Testis (tissue), 3 donors: ENCODE results near the gene MED12L. TPM values are rescaled to one million over a fixed set of nuclear protein-coding genes. Genes with fewer than 3 reads are reported as not detected.

ENCODE experiments used
- DNase-seq: peaks from one replicate; pipeline ENCODE4 v3.0.0-alpha.2; 2019
- H3K27ac ChIP-seq, 2 donors: fragments of 200-600 bp; sonication (generic); one replicate each; pipeline ENCODE4 v1.5.1; 2019
- H3K27me3 ChIP-seq: fragments of 200-600 bp; sonication (generic); one replicate; pipeline ENCODE4 v1.5.1; 2019
- H3K36me3 ChIP-seq: fragments of 200-600 bp; sonication (generic); one replicate; pipeline ENCODE4 v1.5.1; 2017; ENCODE audit warnings: low read depth; ENCODE audit errors: missing control alignments
- H3K4me1 ChIP-seq: fragments of 200-600 bp; sonication (generic); one replicate; pipeline ENCODE4 v1.5.1; 2019
- H3K4me3 ChIP-seq, 2 donors: fragments of 200-600 bp; sonication (generic); one replicate each; pipeline ENCODE4 v1.5.1; 2017 to 2019
- H3K9me3 ChIP-seq: fragments of 200-600 bp; sonication (generic); one replicate; pipeline ENCODE4 v1.5.1; 2017
- CTCF ChIP-seq, 3 experiments: fragments of 450-650 bp in 2 of 3; fragments of 200-600 bp in 1 of 3; sonication (generic) in 1 of 3; IDR thresholded peaks; one replicate each; pipeline ENCODE4 v1.5.1; 2016 to 2019; ENCODE audit warnings: antibody characterized with exemption in 3 of 3, mild to moderate bottlenecking in 2 of 3, moderate library complexity in 1 of 3
- POLR2A ChIP-seq: fragments of 450-650 bp; IDR thresholded peaks from one replicate; pipeline ENCODE4 v1.6.1; 2017; ENCODE audit warnings: antibody characterized with exemption, mild to moderate bottlenecking, moderate library complexity
- WGBS, 2 donors: methylation state at CpG; one replicate each; pipeline ENCODE4 v1.1.5; 2018; 5-methylcytosine and 5-hydroxymethylcytosine counted together
- intact Hi-C: fragments of 100-400 bp; cut with DNase I; formaldehyde crosslinking; loops from one replicate; pipeline ENCODE4 v1.15.1; 2023; ENCODE audit warnings: low total_unique reads
- polyA plus RNA-seq: library from polyadenylated mRNA; stranded (reverse); fragments of 350-450 nt; fragmentation: Illumina TruSeq; extraction: RNeasy Lipid Tissue Mini Kit (QIAGEN cat#74804); gene quantifications from one replicate; pipeline ENCODE4 v1.2.3, GENCODE V29; 2014; ENCODE audit warnings: low read depth, low replicate concordance; ENCODE audit not compliant: insufficient read depth
- total RNA-seq, 2 donors: library from RNA; depleted of rRNA; stranded (reverse); fragments of >200 nt; gene quantifications; one replicate each; pipeline ENCODE4 v1.2.3, GENCODE V29; 2016

Gene MED12L
- total and polyA plus RNA-seq, 3 donors from 2014 or later = 10.3 to 18.5 (median 10.4) TPM

GRCh38 chr3:151283387-151283786 is 197.9 kb downstream of the MED12L start:
- H3K4me3 ChIP-seq = no peak overlapping the region
- no peak for DNase-seq
- no peaks in the 10 kb centered on the region for H3K9me3 ChIP-seq
- H3K27me3 ChIP-seq = no peaks in the 10 kb centered on the region
- H3K36me3 ChIP-seq = no peaks in the 10 kb centered on the region
- no peak overlapping the region for H3K27ac ChIP-seq
- peaks cover 7% of the 10 kb centered on the region for H3K4me1 ChIP-seq
- intact Hi-C loops = no loop called here
- 59 to 60% methylated on average over 4 of the region's 4 CpGs for WGBS, 2 donors
- TF ChIP-seq CTCF (IDR thresholded peaks at IDR 0.05) (no peak), POLR2A (no peak)

- Histone ChIP-seq H3K4me3 (no peak overlapping the region), H3K4me1 (peaks cover 7% of the 10 kb centered on the region), H3K36me3 (no peaks in the 10 kb centered on the region), H3K27ac (no peak overlapping the region), H3K27me3 (no peaks in the 10 kb centered on the region), H3K9me3 (no peaks in the 10 kb centered on the region)
- 36 to 53% methylated on average over 5 of the region's 5 CpGs for WGBS, 2 donors
- peak; percentile 37 for DNase-seq
- intact Hi-C loops = no loop called here
- no peak for TF ChIP-seq CTCF (IDR thresholded peaks at IDR 0.05)
These were observed 198.5 kb downstream of the MED12L start for GRCh38 chr3:151283907-151284461.

- 72 to 94% methylated on average over 1 of the region's 1 CpG for WGBS, 2 donors
- TF ChIP-seq CTCF (IDR thresholded peaks at IDR 0.05) = no peak
- TF ChIP-seq POLR2A = no peak
- DNase-seq = no peak
- no peak overlapping the region for H3K27ac ChIP-seq
- no peaks in the 10 kb centered on the region for H3K9me3 ChIP-seq
- peaks cover 7% of the 10 kb centered on the region for H3K4me1 ChIP-seq
- intact Hi-C loops = no loop called here
- H3K27me3 ChIP-seq = no peaks in the 10 kb centered on the region
- no peak overlapping the region for H3K4me3 ChIP-seq
- H3K36me3 ChIP-seq = no peaks in the 10 kb centered on the region
These were observed 200.5 kb downstream of the MED12L start for GRCh38 chr3:151285940-151286339.

GRCh38 chr3:151289445-151289844 is 204.0 kb downstream of the MED12L start:
- H3K27ac ChIP-seq = no peak overlapping the region
- H3K4me1 ChIP-seq = no peaks in the 10 kb centered on the region
- DNase-seq = no peak
- H3K27me3 ChIP-seq = no peaks in the 10 kb centered on the region
- no peak overlapping the region for H3K4me3 ChIP-seq
- intact Hi-C loops = no loop called here
- 17 to 45% methylated on average over 3 of the region's 3 CpGs for WGBS, 2 donors
- no peak for TF ChIP-seq POLR2A
- no peak for TF ChIP-seq CTCF (IDR thresholded peaks at IDR 0.05)
- H3K9me3 ChIP-seq = no peaks in the 10 kb centered on the region
- H3K36me3 ChIP-seq = no peaks in the 10 kb centered on the region

GRCh38 chr3:151290673-151291072 is 205.2 kb downstream of the MED12L start:
- DNase-seq = no peak
- no peak overlapping the region for H3K27ac ChIP-seq
- no peaks in the 10 kb centered on the region for H3K9me3 ChIP-seq
- intact Hi-C loops = no loop called here
- TF ChIP-seq POLR2A (no peak), CTCF (IDR thresholded peaks at IDR 0.05) (peak in 1 of 3 experiments; percentile 15)
- 65 to 68% methylated on average over 3 of the region's 3 CpGs for whole genome bisulfite sequencing, 2 donors
- H3K4me3 ChIP-seq = no peak overlapping the region
- H3K4me1 ChIP-seq = no peaks in the 10 kb centered on the region
- H3K27me3 ChIP-seq = no peaks in the 10 kb centered on the region
- H3K36me3 ChIP-seq = no peaks in the 10 kb centered on the region
